ENCODE measurements around the gene ADAMTS2.

Gene ADAMTS2

DNA sequence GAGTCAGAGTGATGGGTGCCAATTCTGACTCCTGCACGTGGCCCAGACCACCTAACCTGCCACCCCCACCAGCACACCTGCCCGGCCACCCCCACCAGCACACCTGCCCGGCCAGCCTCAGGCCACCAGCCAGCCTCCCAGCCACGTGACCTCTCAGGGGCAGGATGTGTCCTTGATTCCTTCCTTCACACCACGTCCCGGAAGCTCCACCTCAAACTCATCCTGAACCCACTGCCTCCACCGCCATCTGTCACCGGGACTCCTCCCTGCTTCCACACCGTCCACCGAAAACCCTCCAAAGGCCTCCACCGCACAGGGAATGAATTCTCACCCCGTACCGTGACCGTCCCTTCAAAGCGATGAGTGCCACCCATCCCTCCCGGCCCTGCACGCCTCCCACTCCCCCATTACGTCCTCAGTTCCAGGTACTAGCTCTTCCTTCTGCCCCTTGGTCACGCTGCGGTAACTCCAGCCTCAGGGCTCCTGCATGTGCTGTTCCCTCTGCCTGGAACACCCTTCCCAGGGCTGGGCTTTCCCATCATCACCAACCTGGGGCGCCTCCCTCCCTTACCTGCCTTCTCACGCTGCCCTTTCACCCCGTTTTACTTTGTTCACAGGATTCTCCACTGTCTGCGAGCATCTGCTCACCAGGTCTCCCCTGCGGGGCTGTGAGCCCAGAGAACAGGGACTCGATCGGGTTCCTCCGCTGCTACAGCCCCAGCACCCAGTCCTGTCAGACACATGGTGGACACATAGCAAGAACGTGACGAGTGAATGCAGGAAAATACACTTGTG is 82.9 kb downstream of the ADAMTS2 start:
- H3K36me3 Mint-ChIP-seq (ENCODE audit: low read depth), result no peaks in the 10 kb centered on the region
- no peaks in the 10 kb centered on the region for H3K9me3 Mint-ChIP-seq
- DNase-seq, result no peak
- peaks cover 6% of the 10 kb centered on the region for H3K27me3 Mint-ChIP-seq (ENCODE audit: low read depth, poor library complexity)
- H3K4me3 Mint-ChIP-seq, result no peak overlapping the region
- peak overlapping the region; percentile 56 for H3K27ac Mint-ChIP-seq
- TF ChIP-seq, protein P1, sequence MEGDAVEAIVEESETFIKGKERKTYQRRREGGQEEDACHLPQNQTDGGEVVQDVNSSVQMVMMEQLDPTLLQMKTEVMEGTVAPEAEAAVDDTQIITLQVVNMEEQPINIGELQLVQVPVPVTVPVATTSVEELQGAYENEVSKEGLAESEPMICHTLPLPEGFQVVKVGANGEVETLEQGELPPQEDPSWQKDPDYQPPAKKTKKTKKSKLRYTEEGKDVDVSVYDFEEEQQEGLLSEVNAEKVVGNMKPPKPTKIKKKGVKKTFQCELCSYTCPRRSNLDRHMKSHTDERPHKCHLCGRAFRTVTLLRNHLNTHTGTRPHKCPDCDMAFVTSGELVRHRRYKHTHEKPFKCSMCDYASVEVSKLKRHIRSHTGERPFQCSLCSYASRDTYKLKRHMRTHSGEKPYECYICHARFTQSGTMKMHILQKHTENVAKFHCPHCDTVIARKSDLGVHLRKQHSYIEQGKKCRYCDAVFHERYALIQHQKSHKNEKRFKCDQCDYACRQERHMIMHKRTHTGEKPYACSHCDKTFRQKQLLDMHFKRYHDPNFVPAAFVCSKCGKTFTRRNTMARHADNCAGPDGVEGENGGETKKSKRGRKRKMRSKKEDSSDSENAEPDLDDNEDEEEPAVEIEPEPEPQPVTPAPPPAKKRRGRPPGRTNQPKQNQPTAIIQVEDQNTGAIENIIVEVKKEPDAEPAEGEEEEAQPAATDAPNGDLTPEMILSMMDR (IDR thresholded peaks at IDR 0.05), result no peak
- H3K4me1 Mint-ChIP-seq, result peaks cover 66% of the 10 kb centered on the region

DNA sequence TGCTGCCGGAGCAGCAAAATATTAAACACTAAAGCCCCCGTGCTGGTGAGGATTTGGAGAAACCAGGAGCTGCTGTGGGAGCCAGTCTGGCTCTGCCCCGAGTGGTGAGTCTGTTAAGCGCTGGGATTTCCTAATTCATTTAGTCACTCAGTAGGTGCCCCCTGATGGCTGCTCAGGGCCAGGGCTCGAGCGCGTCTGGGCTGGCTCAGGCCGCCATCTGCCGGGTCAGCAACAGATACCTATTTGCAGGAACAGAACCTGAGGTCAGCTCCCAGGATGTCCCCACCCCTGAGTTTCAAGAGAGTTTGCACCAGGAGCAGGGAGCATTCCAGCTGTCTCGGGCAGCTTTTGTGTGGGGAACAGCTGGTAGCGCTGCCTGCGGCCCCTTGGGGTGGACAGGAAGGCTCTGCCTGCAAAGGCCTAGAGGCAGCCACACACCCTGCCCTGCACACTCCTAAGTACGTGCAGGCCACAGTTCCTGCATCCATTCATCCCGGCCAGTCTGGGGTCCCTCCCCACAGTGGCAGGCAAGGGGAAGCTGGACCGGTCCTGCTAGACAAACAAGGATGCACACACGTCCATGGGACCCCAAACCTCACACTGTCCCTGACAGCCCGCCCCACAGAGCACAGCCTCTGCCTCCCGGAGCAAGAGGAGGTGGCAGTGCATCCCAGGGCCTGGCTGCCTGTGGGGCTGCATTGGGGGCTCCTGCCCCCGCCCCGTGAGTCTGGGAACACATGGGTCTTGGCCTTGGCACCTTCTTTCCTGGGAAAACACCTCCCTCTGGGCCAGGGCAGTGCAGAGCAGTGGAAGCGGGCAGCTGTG is 83.7 kb downstream of the ADAMTS2 start:
- Mint-ChIP-seq H3K36me3 (ENCODE audit: low read depth) (no peaks in the 10 kb centered on the region), H3K9me3 (no peaks in the 10 kb centered on the region), H3K27me3 (ENCODE audit: low read depth, poor library complexity) (peaks cover 6% of the 10 kb centered on the region), H3K27ac (no peak overlapping the region), H3K4me3 (no peak overlapping the region), H3K4me1 (peaks cover 62% of the 10 kb centered on the region)
- peak; percentile 52 for DNase-seq
- TF ChIP-seq, protein P1 (IDR thresholded peaks at IDR 0.05), result peak; percentile 34

DNA sequence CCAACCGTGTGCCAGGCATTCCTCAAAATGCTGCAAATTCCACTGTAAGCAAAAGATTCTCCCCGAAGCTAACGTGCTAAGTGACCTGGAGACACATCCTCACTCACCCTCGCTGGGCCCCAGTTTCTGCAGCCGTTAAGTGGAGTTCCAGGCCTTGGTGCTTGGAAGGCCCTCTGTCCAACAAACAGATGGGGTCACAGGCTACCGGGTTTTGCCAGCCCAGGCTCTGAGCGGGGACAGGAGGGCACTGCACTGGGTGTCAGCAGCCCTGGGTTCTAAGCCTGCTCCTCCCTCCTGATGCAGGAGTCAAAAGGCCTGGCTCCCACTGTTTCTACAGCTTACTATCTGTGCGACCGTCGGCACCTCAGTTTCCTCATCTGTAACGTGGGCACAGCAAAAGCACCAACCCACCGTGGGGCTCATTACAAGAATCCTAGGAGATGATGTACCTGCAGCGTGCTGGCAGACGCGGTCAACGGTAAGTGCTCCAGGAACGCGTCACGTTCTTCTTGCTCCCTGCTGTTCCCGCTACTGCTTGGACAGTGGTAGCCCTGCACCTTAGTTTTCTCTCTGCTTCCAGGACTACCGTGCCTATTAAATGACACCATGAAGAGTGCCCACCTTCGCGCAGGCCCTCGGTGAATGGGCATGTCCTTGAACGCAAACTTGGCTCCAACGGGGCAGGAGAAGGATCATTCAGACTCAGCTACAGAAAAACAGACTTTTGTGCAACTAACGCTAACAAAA is 84.8 kb downstream of the ADAMTS2 start:
- H3K27ac Mint-ChIP-seq, result no peak overlapping the region
- no peak for DNase-seq
- no peaks in the 10 kb centered on the region for H3K36me3 Mint-ChIP-seq (ENCODE audit: low read depth)
- TF ChIP-seq, protein P1 (IDR thresholded peaks at IDR 0.05), result no peak
- no peak overlapping the region for H3K4me3 Mint-ChIP-seq
- H3K27me3 Mint-ChIP-seq (ENCODE audit: low read depth, poor library complexity), result peaks cover 2% of the 10 kb centered on the region
- H3K4me1 Mint-ChIP-seq, result peaks cover 57% of the 10 kb centered on the region
- H3K9me3 Mint-ChIP-seq, result no peaks in the 10 kb centered on the region

DNA sequence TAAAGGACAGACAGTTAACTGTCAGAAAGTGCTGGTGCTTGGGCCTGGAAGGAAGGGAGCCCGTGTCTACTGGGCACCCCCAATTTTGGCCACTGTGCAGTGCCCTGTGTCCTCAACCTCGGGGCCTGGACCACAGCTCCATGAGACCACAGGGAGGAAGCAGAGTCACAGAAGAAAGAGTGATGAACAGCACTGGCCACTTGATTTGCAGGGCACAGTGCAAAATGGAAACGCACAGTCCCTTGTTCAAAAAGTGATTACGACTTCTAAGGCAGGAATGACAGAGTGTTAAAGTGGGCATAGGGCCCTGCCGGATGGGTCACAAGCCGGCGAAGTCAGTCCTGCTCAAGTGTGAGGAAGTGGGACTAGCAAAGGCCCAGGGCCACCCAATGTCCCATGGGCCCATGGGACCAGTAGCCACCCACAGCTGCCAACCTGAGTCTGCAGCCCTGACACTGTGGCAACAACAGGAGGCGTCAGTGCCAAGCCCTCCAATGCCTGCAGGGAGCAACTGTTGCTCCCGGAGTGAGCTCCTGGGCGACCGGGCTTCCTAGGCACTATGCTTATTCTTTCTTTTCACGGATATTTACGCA is 85.4 kb downstream of the ADAMTS2 start:
- no peak for DNase-seq
- TF ChIP-seq, protein P1 (IDR thresholded peaks at IDR 0.05), result no peak
- H3K36me3 Mint-ChIP-seq (ENCODE audit: low read depth), result no peaks in the 10 kb centered on the region
- H3K4me3 Mint-ChIP-seq, result no peak overlapping the region
- H3K27me3 Mint-ChIP-seq (ENCODE audit: low read depth, poor library complexity), result peaks cover 2% of the 10 kb centered on the region
- H3K27ac Mint-ChIP-seq, result no peak overlapping the region
- no peaks in the 10 kb centered on the region for H3K9me3 Mint-ChIP-seq
- peaks cover 54% of the 10 kb centered on the region for H3K4me1 Mint-ChIP-seq

DNA sequence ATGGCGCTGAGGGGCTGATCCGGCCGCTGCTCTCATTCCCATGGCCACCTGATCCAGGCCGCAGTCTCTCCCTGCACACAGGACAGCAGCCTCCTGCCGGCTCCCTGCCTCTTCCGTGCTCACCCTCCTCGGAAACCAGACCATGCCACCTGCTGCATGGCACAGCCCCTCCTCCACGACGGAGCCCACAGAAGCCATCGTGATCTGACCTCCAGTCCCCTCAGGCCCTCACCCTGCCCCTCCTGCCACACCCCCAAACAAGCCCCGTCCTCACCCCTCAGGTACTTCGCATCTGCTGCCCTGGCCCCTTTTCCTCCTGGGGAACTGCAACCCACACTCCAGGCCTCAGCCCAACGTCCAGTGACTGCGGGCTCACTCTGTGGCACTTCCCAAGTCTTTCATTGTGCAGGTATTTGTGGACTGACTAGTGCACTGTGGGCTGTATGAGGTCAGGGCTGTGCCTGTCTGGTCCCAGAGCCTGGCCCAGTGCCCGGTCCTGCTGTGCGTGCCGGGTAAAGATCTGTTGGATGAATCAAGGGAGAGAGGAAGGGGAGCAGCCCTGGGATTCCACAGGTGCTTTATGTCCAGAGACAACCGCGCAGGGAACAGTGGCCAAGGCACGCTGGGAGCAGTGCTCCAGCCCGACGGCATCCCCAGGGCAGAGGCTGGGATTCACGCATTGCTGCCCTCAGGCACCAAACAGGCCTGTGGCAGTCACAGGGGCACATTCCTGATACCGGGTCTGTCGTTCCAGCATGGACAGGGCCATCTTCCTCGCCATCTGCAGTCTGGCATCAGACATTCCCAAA is 86.1 kb downstream of the ADAMTS2 start:
- H3K36me3 Mint-ChIP-seq (ENCODE audit: low read depth), result no peaks in the 10 kb centered on the region
- no peak overlapping the region for H3K4me3 Mint-ChIP-seq
- H3K4me1 Mint-ChIP-seq, result peaks cover 49% of the 10 kb centered on the region
- H3K27ac Mint-ChIP-seq, result peak overlapping the region; percentile 22
- no peak for DNase-seq
- H3K27me3 Mint-ChIP-seq (ENCODE audit: low read depth, poor library complexity), result peaks cover 2% of the 10 kb centered on the region
- TF ChIP-seq, protein P1 (IDR thresholded peaks at IDR 0.05), result no peak
- H3K9me3 Mint-ChIP-seq, result no peaks in the 10 kb centered on the region
